Central memory CD8-positive, alpha-beta T cell (primary cell): Measurements from ENCODE around the gene DRC7.
"Not testable (repeated sequence)": the region's sequence is repeated elsewhere in the genome, so short reads cannot be mapped to it uniquely, and the experiment has no call there.

Source experiments
- ATAC-seq: fragments of 150-1000 bp; cut with Tn5 transposase; replicated peaks from 2 replicates; pipeline ENCODE4 v1.10.0; 2022; ENCODE audit warnings: mild to moderate bottlenecking, moderate FRiP score, moderate number of reproducible peaks; ENCODE audit not compliant: poor library complexity, severe bottlenecking; ENCODE audit errors: extremely low read depth
- DNase-seq, 2 donors: peaks; one replicate each; pipeline ENCODE4 v3.0.0; 2021; ENCODE audit warnings: low spot score in 2 of 2
- H3K27ac Mint-ChIP-seq: one replicate; pipeline ENCODE4 v1.8.0; 2022; ENCODE audit warnings: low read depth, mild to moderate bottlenecking, moderate library complexity, mixed read lengths
- H3K27me3 Mint-ChIP-seq: one replicate; pipeline ENCODE4 v1.8.0; 2022; ENCODE audit warnings: mixed read lengths
- H3K36me3 Mint-ChIP-seq: one replicate; pipeline ENCODE4 v1.8.0; 2022; ENCODE audit warnings: mild to moderate bottlenecking, moderate library complexity, mixed read lengths; ENCODE audit not compliant: insufficient read depth
- H3K4me1 Mint-ChIP-seq: one replicate; pipeline ENCODE4 v1.8.0; 2022; ENCODE audit warnings: mixed read lengths
- H3K4me3 Mint-ChIP-seq: one replicate; pipeline ENCODE4 v1.8.0; 2022; ENCODE audit warnings: mild to moderate bottlenecking, moderate library complexity, mixed read lengths
- H3K9me3 Mint-ChIP-seq: one replicate; pipeline ENCODE4 v1.8.0; 2022; ENCODE audit warnings: mixed read lengths

The DRC7 gene

GRCh38 chr16:57663917-57664661 is 30.5 kb upstream of the DRC7 start:
- no peak for ATAC-seq
- H3K27ac Mint-ChIP-seq, result no peak overlapping the region
- no peak overlapping the region for H3K4me3 Mint-ChIP-seq

GRCh38 chr16:57664662-57665025 is 30.0 kb upstream of the DRC7 start:
- no peaks in the 10 kb centered on the region for H3K27me3 Mint-ChIP-seq
- peaks cover 16% of the 10 kb centered on the region for H3K4me1 Mint-ChIP-seq
- H3K36me3 Mint-ChIP-seq, result peaks cover 19% of the 10 kb centered on the region
- no peaks in the 10 kb centered on the region for H3K9me3 Mint-ChIP-seq
- no peak overlapping the region for H3K27ac Mint-ChIP-seq
- ATAC-seq (no peak), DNase-seq (no peak)
- no peak overlapping the region for H3K4me3 Mint-ChIP-seq

More at GRCh38 chr16:57663917-57664661, 30.5 kb upstream of the DRC7 start:
- H3K27me3 Mint-ChIP-seq, result no peaks in the 10 kb centered on the region
- DNase-seq, result no peak
- peaks cover 13% of the 10 kb centered on the region for H3K4me1 Mint-ChIP-seq
- peaks cover 21% of the 10 kb centered on the region for H3K36me3 Mint-ChIP-seq
- no peaks in the 10 kb centered on the region for H3K9me3 Mint-ChIP-seq

GRCh38 chr16:57665541-57665940 is 29.1 kb upstream of the DRC7 start:
- Mint-ChIP-seq H3K9me3 (no peaks in the 10 kb centered on the region), H3K36me3 (peaks cover 16% of the 10 kb centered on the region), H3K27ac (no peak overlapping the region), H3K4me3 (no peak overlapping the region), H3K27me3 (no peaks in the 10 kb centered on the region), H3K4me1 (peaks cover 11% of the 10 kb centered on the region)
- no peak for DNase-seq
- ATAC-seq, result no peak

GRCh38 chr16:57666353-57667047 is 28.1 kb upstream of the DRC7 start:
- Mint-ChIP-seq H3K36me3 (peaks cover 16% of the 10 kb centered on the region), H3K27me3 (no peaks in the 10 kb centered on the region), H3K27ac (no peak overlapping the region), H3K4me3 (no peak overlapping the region), H3K9me3 (no peaks in the 10 kb centered on the region), H3K4me1 (peaks cover 11% of the 10 kb centered on the region)
- DNase-seq (no peak), ATAC-seq (no peak)

- Mint-ChIP-seq H3K9me3 (no peaks in the 10 kb centered on the region), H3K27ac (no peak overlapping the region)
- DNase-seq, result no peak
Observed at GRCh38 chr16:57667048-57667525, 27.5 kb upstream of the DRC7 start.

GRCh38 chr16:57667526-57668262 is 26.9 kb upstream of the DRC7 start:
- no peak for DNase-seq
- Mint-ChIP-seq H3K4me3 (no peak overlapping the region), H3K27ac (no peak overlapping the region), H3K36me3 (peaks cover 7% of the 10 kb centered on the region), H3K27me3 (no peaks in the 10 kb centered on the region), H3K9me3 (no peaks in the 10 kb centered on the region), H3K4me1 (peaks cover 11% of the 10 kb centered on the region)
- peak; percentile 49 for ATAC-seq

More at GRCh38 chr16:57667048-57667525, 27.5 kb upstream of the DRC7 start:
- Mint-ChIP-seq H3K4me3 (no peak overlapping the region), H3K36me3 (peaks cover 13% of the 10 kb centered on the region), H3K4me1 (peaks cover 11% of the 10 kb centered on the region), H3K27me3 (no peaks in the 10 kb centered on the region)
- ATAC-seq, result no peak

GRCh38 chr16:57668263-57668571 is 26.4 kb upstream of the DRC7 start, which contains the start of gene ADGRG3:
ADGRG3 (plus strand) TSS chr16:57668306; CDS start chr16:57668348, 42 bp downstream.
- peaks cover 9% of the 10 kb centered on the region for H3K36me3 Mint-ChIP-seq

GRCh38 chr16:57668630-57669475 is 25.8 kb upstream of the DRC7 start:
- DNase-seq (no peak), ATAC-seq (no peak)
- no peaks in the 10 kb centered on the region for H3K27me3 Mint-ChIP-seq
- no peaks in the 10 kb centered on the region for H3K9me3 Mint-ChIP-seq
- H3K36me3 Mint-ChIP-seq, result peaks cover 9% of the 10 kb centered on the region
- H3K27ac Mint-ChIP-seq, result peak overlapping the region; percentile 75
- H3K4me3 Mint-ChIP-seq, result no peak overlapping the region
- H3K4me1 Mint-ChIP-seq, result peaks cover 11% of the 10 kb centered on the region

More at GRCh38 chr16:57668263-57668571, 26.4 kb upstream of the DRC7 start, which contains the start of gene ADGRG3:
- no peaks in the 10 kb centered on the region for H3K27me3 Mint-ChIP-seq
- DNase-seq, result no peak
- peaks cover 11% of the 10 kb centered on the region for H3K4me1 Mint-ChIP-seq
- H3K9me3 Mint-ChIP-seq, result no peaks in the 10 kb centered on the region
- H3K27ac Mint-ChIP-seq, result peak within 1 kb of the TSS; percentile 75
- no peak for ATAC-seq
- H3K4me3 Mint-ChIP-seq, result no peak within 1 kb of the TSS

- Mint-ChIP-seq H3K36me3 (peaks cover 9% of the 10 kb centered on the region), H3K9me3 (no peaks in the 10 kb centered on the region), H3K27ac (peak overlapping the region; percentile 75), H3K4me1 (peaks cover 11% of the 10 kb centered on the region), H3K27me3 (no peaks in the 10 kb centered on the region), H3K4me3 (no peak overlapping the region)
- DNase-seq (no peak), ATAC-seq (no peak)
Observed at GRCh38 chr16:57669476-57670162, 25.0 kb upstream of the DRC7 start.

- Mint-ChIP-seq H3K36me3 (peaks cover 7% of the 10 kb centered on the region), H3K4me1 (peaks cover 11% of the 10 kb centered on the region), H3K4me3 (no peak overlapping the region), H3K9me3 (no peaks in the 10 kb centered on the region), H3K27ac (no peak overlapping the region), H3K27me3 (no peaks in the 10 kb centered on the region)
- ATAC-seq (no peak), DNase-seq (no peak)
Observed at GRCh38 chr16:57670196-57670595, 24.4 kb upstream of the DRC7 start.

- H3K27ac Mint-ChIP-seq, H3K4me3 Mint-ChIP-seq, H3K27me3 Mint-ChIP-seq, H3K9me3 Mint-ChIP-seq, ATAC-seq, DNase-seq, H3K36me3 Mint-ChIP-seq: not testable (repeated sequence)
- H3K4me1 Mint-ChIP-seq, result peaks cover 11% of the 10 kb centered on the region
Observed at GRCh38 chr16:57671451-57671850, 23.2 kb upstream of the DRC7 start.
